GM12878 (cell line): ENCODE results near the gene PNMA1.

ENCODE experiments used
- CTCF ChIP-seq, 3 experiments: IDR thresholded peaks in 2 of 3; conservative IDR thresholded peaks in 1 of 3; 2 replicates each; pipeline ENCODE4 v1.5.1; 2011; ENCODE audit warnings: low read depth in 3 of 3, low read length in 3 of 3, mild to moderate bottlenecking in 3 of 3, control low read depth in 2 of 3, moderate library complexity in 2 of 3, inconsistent platforms in 1 of 3, mixed read lengths in 1 of 3; ENCODE audit not compliant: control insufficient read depth in 2 of 3, insufficient read depth in 1 of 3; ENCODE audit errors: extremely low read depth in 1 of 3
- E2F4 ChIP-seq: IDR thresholded peaks from 2 replicates; pipeline ENCODE4 v1.6.1; 2012; ENCODE audit warnings: low read depth, low read length, improper control_type of control experiment
- PBX3 ChIP-seq: IDR thresholded peaks from 2 replicates; pipeline ENCODE4 v1.6.1; 2011; ENCODE audit warnings: mild to moderate bottlenecking, low read depth, low read length, moderate library complexity; ENCODE audit not compliant: insufficient replicate concordance
- RAD51 ChIP-seq: fragments of 450-650 bp; IDR thresholded peaks from 2 replicates; pipeline ENCODE4 v1.6.1; 2016; ENCODE audit warnings: moderate library complexity, mild to moderate bottlenecking, inconsistent platforms
- REST ChIP-seq: IDR thresholded peaks from 2 replicates; pipeline ENCODE4 v1.6.1; 2012; ENCODE audit warnings: mild to moderate bottlenecking, low read depth, low read length
- SPI1 ChIP-seq: IDR thresholded peaks from 2 replicates; pipeline ENCODE4 v1.6.1; 2011; ENCODE audit warnings: low read depth, mild to moderate bottlenecking, low read length, moderate library complexity, borderline replicate concordance; ENCODE audit not compliant: insufficient read depth
- USF2 ChIP-seq: IDR thresholded peaks from 2 replicates; pipeline ENCODE4 v1.6.1; 2011; ENCODE audit warnings: low read depth, low read length, improper control_type of control experiment, borderline replicate concordance
- TF ChIP-seq, protein P1 (sequence below): fragments of 150-350 bp; IDR thresholded peaks from 2 replicates; pipeline ENCODE4 v1.6.1; 2014; ENCODE audit warnings: mild to moderate bottlenecking, low read depth, low read length

DNA sequence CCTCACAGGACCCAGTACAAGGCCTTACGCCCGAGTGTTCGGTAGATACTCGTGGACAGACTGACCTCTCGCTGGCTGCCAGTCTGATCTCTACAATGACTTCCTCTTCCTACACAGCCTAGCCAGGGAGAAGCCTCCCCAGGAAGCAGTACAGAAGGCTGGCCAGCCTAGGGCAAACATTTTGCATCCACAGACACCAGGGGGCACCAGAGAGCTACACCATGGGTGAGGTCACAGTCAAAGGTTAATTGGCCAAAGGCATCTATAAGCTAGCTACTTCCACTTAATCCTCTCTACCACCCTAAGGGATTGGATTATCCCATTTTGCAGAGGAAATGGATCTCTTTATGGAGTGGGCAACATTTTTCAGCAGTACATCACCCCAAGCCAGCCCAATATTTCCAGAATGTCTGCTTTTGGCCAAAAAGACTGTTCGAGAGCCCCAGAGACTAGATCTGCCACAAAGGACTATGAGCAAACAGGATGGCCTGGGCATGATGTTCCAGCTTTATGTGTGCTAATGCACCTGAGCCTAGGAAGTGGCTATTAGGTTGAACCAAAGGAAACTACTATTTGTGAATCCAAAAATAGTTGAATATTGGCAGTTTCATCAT, 14.6 kb upstream of the PNMA1 start:
- peak; percentile 44; the same call in 1 of the 2 replicates for TF ChIP-seq SPI1
- TF ChIP-seq, protein P1, sequence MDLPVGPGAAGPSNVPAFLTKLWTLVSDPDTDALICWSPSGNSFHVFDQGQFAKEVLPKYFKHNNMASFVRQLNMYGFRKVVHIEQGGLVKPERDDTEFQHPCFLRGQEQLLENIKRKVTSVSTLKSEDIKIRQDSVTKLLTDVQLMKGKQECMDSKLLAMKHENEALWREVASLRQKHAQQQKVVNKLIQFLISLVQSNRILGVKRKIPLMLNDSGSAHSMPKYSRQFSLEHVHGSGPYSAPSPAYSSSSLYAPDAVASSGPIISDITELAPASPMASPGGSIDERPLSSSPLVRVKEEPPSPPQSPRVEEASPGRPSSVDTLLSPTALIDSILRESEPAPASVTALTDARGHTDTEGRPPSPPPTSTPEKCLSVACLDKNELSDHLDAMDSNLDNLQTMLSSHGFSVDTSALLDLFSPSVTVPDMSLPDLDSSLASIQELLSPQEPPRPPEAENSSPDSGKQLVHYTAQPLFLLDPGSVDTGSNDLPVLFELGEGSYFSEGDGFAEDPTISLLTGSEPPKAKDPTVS: no peak
- TF ChIP-seq PBX3: no peak
- no peak for TF ChIP-seq REST
- TF ChIP-seq RAD51: no peak
- peak; percentile 90 to 95 (median 91) for TF ChIP-seq CTCF (IDR thresholded peaks at IDR 0.05 in 2 of 3, conservative IDR thresholded peaks at IDR 0.05 in 1 of 3; ENCODE audit: control insufficient read depth in 2 of 3, extremely low read depth in 1 of 3, insufficient read depth in 1 of 3, low read depth in 3 of 3, low read length in 3 of 3)
- no peak for TF ChIP-seq E2F4
- no peak for TF ChIP-seq USF2
